ENCODE results near the gene PIGQ.
A peak's percentile ranks its signal among the peaks of the same experiment; 100 is the strongest.

PIGQ gene

GRCh38 chr16:590815-591200 is 21.0 kb downstream of the PIGQ start:
- TF ChIP-seq, protein P1, sequence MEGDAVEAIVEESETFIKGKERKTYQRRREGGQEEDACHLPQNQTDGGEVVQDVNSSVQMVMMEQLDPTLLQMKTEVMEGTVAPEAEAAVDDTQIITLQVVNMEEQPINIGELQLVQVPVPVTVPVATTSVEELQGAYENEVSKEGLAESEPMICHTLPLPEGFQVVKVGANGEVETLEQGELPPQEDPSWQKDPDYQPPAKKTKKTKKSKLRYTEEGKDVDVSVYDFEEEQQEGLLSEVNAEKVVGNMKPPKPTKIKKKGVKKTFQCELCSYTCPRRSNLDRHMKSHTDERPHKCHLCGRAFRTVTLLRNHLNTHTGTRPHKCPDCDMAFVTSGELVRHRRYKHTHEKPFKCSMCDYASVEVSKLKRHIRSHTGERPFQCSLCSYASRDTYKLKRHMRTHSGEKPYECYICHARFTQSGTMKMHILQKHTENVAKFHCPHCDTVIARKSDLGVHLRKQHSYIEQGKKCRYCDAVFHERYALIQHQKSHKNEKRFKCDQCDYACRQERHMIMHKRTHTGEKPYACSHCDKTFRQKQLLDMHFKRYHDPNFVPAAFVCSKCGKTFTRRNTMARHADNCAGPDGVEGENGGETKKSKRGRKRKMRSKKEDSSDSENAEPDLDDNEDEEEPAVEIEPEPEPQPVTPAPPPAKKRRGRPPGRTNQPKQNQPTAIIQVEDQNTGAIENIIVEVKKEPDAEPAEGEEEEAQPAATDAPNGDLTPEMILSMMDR (IDR thresholded peaks at IDR 0.05): no peak
- peaks cover 6% of the 10 kb centered on the region for H3K27me3 Mint-ChIP-seq (ENCODE audit: low read depth, poor library complexity)
- no peak overlapping the region for H3K27ac Mint-ChIP-seq
- no peak for DNase-seq
- peaks cover 65% of the 10 kb centered on the region for H3K4me1 Mint-ChIP-seq
- no peaks in the 10 kb centered on the region for H3K9me3 Mint-ChIP-seq
- peak overlapping the region; percentile 91 for H3K4me3 Mint-ChIP-seq
- H3K36me3 Mint-ChIP-seq (ENCODE audit: low read depth): peaks cover 7% of the 10 kb centered on the region

GRCh38 chr16:591231-591630 is 21.5 kb downstream of the PIGQ start:
- peak overlapping the region; percentile 91 for H3K4me3 Mint-ChIP-seq
- peaks cover 63% of the 10 kb centered on the region for H3K4me1 Mint-ChIP-seq
- peaks cover 12% of the 10 kb centered on the region for H3K36me3 Mint-ChIP-seq (ENCODE audit: low read depth)
- DNase-seq: no peak
- no peaks in the 10 kb centered on the region for H3K9me3 Mint-ChIP-seq
- H3K27ac Mint-ChIP-seq: no peak overlapping the region
- TF ChIP-seq, protein P1 (IDR thresholded peaks at IDR 0.05): no peak
- H3K27me3 Mint-ChIP-seq (ENCODE audit: low read depth, poor library complexity): peaks cover 3% of the 10 kb centered on the region

GRCh38 chr16:591892-592517 is 22.2 kb downstream of the PIGQ start:
- Mint-ChIP-seq H3K36me3 (ENCODE audit: low read depth) (peaks cover 19% of the 10 kb centered on the region), H3K27me3 (ENCODE audit: low read depth, poor library complexity) (peaks cover 3% of the 10 kb centered on the region), H3K4me3 (peak overlapping the region; percentile 91), H3K9me3 (no peaks in the 10 kb centered on the region), H3K4me1 (peaks cover 67% of the 10 kb centered on the region), H3K27ac (no peak overlapping the region)
- TF ChIP-seq, protein P1 (IDR thresholded peaks at IDR 0.05): no peak
- DNase-seq: no peak

DNA sequence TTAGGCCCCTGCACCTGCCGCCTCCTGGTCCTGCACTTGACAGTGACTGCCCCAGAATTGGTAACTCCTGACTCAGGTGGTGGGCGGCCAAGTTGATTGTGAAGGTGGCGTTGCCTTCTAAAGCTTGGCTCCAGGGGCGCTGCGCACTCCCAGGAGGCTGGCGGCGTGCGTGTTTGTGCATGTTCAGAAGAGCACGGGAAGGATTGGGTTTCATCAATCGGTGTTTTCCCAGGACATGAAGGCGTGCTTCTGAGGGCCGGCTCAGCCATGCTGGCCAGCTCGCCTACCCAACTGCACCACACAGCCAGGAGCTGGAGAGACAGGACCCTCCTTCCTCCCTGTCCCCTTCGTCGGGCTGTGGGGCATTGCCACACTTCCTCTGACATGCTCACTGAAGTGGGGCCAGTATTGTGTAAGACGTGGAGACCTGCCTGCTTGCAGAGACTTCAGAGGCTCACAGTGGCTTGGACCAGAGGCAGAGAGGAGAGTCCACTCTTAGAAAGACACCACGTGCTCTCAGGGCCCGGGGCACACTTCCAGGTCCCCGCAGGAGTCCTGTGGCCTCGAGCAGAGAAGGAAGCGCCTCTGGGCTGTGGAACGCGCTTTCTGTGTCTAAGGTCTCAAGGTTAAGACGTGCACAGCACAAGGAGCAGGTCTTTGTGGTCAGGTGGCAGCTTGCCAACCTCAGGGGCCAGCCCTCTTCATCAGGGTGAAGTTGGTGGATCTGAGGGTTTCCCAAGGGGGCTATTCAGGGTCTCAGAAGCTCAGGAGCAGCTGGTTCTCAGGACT is 22.9 kb downstream of the PIGQ start:
- Mint-ChIP-seq H3K27me3 (ENCODE audit: low read depth, poor library complexity) (peaks cover 3% of the 10 kb centered on the region), H3K9me3 (no peaks in the 10 kb centered on the region), H3K36me3 (ENCODE audit: low read depth) (peaks cover 22% of the 10 kb centered on the region), H3K27ac (no peak overlapping the region), H3K4me1 (peaks cover 60% of the 10 kb centered on the region), H3K4me3 (peak overlapping the region; percentile 91)
- TF ChIP-seq, protein P1 (IDR thresholded peaks at IDR 0.05): no peak
- DNase-seq: no peak

DNA sequence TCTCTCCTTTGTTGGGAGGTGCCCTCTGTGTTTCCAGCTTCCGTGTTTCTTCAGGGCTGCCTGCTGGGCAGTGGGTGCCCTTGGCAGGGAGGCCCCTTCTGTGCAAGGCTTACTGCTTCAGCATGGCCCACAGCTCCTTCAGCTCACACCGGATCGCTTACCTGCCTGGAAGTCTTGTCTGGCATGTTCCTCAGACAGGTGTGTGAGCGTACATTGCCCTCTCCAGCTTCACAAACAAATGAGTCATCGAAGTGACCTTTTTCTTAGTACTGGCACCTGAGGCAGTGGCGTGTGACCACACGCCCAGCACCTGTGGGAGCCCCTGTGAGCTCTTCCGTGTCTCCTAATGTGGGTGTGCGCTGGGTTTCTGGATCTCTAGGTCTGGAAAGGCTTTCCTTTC is 23.6 kb downstream of the PIGQ start:
- TF ChIP-seq, protein P1 (IDR thresholded peaks at IDR 0.05): no peak
- Mint-ChIP-seq H3K27me3 (ENCODE audit: low read depth, poor library complexity) (peaks cover 3% of the 10 kb centered on the region), H3K27ac (no peak overlapping the region), H3K36me3 (ENCODE audit: low read depth) (peaks cover 23% of the 10 kb centered on the region), H3K4me3 (peak overlapping the region; percentile 47), H3K4me1 (peaks cover 53% of the 10 kb centered on the region), H3K9me3 (no peaks in the 10 kb centered on the region)
- DNase-seq: no peak
